KMS-11 (cell line): ENCODE results near the gene FNBP1L.

Experiments used
- H2AFZ ChIP-seq: fragments of 200-600 bp; sonication (generic); 2 replicates; pipeline ENCODE4 v1.6.1; 2016; ENCODE audit warnings: antibody characterized with exemption, mixed run types, low read depth
- H3K27ac ChIP-seq: fragments of 200-600 bp; sonication (generic); 2 replicates; pipeline ENCODE4 v1.6.1; 2016; ENCODE audit warnings: mild to moderate bottlenecking, mixed run types
- H3K27me3 ChIP-seq: fragments of 200-600 bp; sonication (generic); 2 replicates; pipeline ENCODE4 v1.6.1; 2017; ENCODE audit warnings: mild to moderate bottlenecking, low read depth, mixed run types, moderate library complexity; ENCODE audit not compliant: insufficient read depth
- H3K36me3 ChIP-seq: fragments of 200-600 bp; sonication (generic); 2 replicates; pipeline ENCODE4 v1.6.1; 2017; ENCODE audit warnings: mild to moderate bottlenecking, mixed run types; ENCODE audit not compliant: insufficient read depth
- H3K4me1 ChIP-seq: fragments of 200-600 bp; sonication (generic); 2 replicates; pipeline ENCODE4 v1.6.1; 2016; ENCODE audit warnings: mild to moderate bottlenecking, low read depth, mixed run types; ENCODE audit not compliant: poor library complexity, severe bottlenecking
- H3K4me2 ChIP-seq: fragments of 200-600 bp; sonication (generic); 2 replicates; pipeline ENCODE4 v1.7.0; 2016; ENCODE audit warnings: mild to moderate bottlenecking, mixed run types
- H3K4me3 ChIP-seq: fragments of 200-600 bp; sonication (generic); IDR thresholded peaks from 2 replicates; pipeline ENCODE4 v1.6.1; 2017; ENCODE audit warnings: low read depth, low read length, mixed read lengths; ENCODE audit not compliant: insufficient read depth
- H3K79me2 ChIP-seq: fragments of 200-600 bp; sonication (generic); 2 replicates; pipeline ENCODE4 v1.6.1; 2016; ENCODE audit warnings: low read depth, mixed run types; ENCODE audit not compliant: insufficient read depth
- H3K9ac ChIP-seq: fragments of 200-600 bp; sonication (generic); 2 replicates; pipeline ENCODE4 v1.6.1; 2016; ENCODE audit warnings: mild to moderate bottlenecking, mixed run types
- H4K20me1 ChIP-seq: fragments of 200-600 bp; sonication (generic); 2 replicates; pipeline ENCODE4 v1.6.1; 2016; ENCODE audit warnings: mild to moderate bottlenecking, mixed run types; ENCODE audit not compliant: insufficient read depth
- CTCF ChIP-seq: fragments of 200-600 bp; sonication (generic); conservative IDR thresholded peaks from 2 replicates; pipeline ENCODE4 v1.6.1; 2017; ENCODE audit warnings: low read depth, mild to moderate bottlenecking, antibody characterized with exemption, low read length, moderate library complexity, mixed read lengths

Gene FNBP1L

GRCh38 chr1:93446837-93447451, 974 bp upstream of the FNBP1L start:
- H2AFZ ChIP-seq: peak overlapping the region; percentile 76
- H3K4me3 ChIP-seq: no peak overlapping the region
- H3K9ac ChIP-seq: no peak overlapping the region
- H3K79me2 ChIP-seq: no peaks in the 10 kb centered on the region
- H3K4me2 ChIP-seq: peak overlapping the region; percentile 22; the same call in 1 of the 2 replicates
- no peaks in the 10 kb centered on the region for H3K36me3 ChIP-seq
- H3K27ac ChIP-seq: no peak overlapping the region
- H3K27me3 ChIP-seq: peaks cover 7% of the 10 kb centered on the region; the same call in 1 of the 2 replicates
- H3K4me1 ChIP-seq: peaks cover 6% of the 10 kb centered on the region
- H4K20me1 ChIP-seq: no peaks in the 10 kb centered on the region
- no peak for TF ChIP-seq CTCF

- Histone ChIP-seq H3K4me3 (peak overlapping the region; percentile 49), H3K79me2 (no peaks in the 10 kb centered on the region), H3K27ac (no peak overlapping the region), H3K4me2 (peak overlapping the region; percentile 78), H3K9ac (peak overlapping the region; percentile 22; the same call in 1 of the 2 replicates), H4K20me1 (no peaks in the 10 kb centered on the region), H2AFZ (peak overlapping the region; percentile 76), H3K4me1 (peaks cover 6% of the 10 kb centered on the region), H3K36me3 (no peaks in the 10 kb centered on the region), H3K27me3 (peaks cover 7% of the 10 kb centered on the region; the same call in 1 of the 2 replicates)
- no peak for TF ChIP-seq CTCF
These were observed 519 bp downstream of the FNBP1L start for GRCh38 chr1:93448292-93448982.

- Histone ChIP-seq H2AFZ (peak overlapping the region; percentile 76), H3K79me2 (no peaks in the 10 kb centered on the region), H3K36me3 (no peaks in the 10 kb centered on the region), H4K20me1 (no peaks in the 10 kb centered on the region), H3K4me2 (peak overlapping the region; percentile 78), H3K9ac (peak overlapping the region; percentile 22; the same call in 1 of the 2 replicates), H3K4me3 (peak overlapping the region; percentile 49), H3K27me3 (peaks cover 7% of the 10 kb centered on the region; the same call in 1 of the 2 replicates), H3K27ac (no peak overlapping the region), H3K4me1 (peaks cover 6% of the 10 kb centered on the region)
- TF ChIP-seq CTCF: no peak
These were observed 1.3 kb downstream of the FNBP1L start for GRCh38 chr1:93448983-93449804.

- Histone ChIP-seq H3K79me2 (no peaks in the 10 kb centered on the region), H3K4me2 (no peak overlapping the region), H3K9ac (no peak overlapping the region), H4K20me1 (no peaks in the 10 kb centered on the region), H3K4me3 (no peak overlapping the region), H3K27me3 (peaks cover 7% of the 10 kb centered on the region; the same call in 1 of the 2 replicates), H3K36me3 (no peaks in the 10 kb centered on the region), H3K4me1 (peaks cover 6% of the 10 kb centered on the region), H2AFZ (no peak overlapping the region), H3K27ac (no peak overlapping the region)
- no peak for TF ChIP-seq CTCF
These were observed 2.4 kb downstream of the FNBP1L start for GRCh38 chr1:93450321-93450720.
